GM19240 (cell line): ENCODE data around the gene MKS1.

ENCODE experiments used
- DNase-seq: peaks from one replicate; pipeline ENCODE4 v3.0.0; 2011; ENCODE audit warnings: low spot score; ENCODE audit not compliant: insufficient read length

Gene MKS1

DNA sequence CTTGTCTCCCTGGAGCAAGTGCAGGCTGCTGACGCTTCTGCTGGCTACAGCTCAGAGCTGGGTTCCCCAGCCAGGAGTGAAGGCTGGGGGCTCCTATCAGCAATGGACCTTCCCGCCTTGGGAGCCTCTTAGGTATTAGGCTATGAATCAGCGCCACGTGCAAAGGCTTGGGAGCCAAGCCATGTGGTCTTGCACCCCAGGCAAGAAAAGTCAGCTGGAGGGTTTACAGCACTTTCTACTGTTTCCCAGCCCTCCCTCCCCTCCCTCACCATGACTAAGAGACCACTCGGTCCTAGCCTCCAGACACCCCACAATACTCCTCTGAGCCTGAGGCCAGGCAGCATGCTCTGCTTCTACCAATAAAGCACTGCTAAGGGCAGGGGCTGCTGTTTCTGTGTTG is 14.3 kb downstream of the MKS1 start:
- DNase-seq = no peak

DNA sequence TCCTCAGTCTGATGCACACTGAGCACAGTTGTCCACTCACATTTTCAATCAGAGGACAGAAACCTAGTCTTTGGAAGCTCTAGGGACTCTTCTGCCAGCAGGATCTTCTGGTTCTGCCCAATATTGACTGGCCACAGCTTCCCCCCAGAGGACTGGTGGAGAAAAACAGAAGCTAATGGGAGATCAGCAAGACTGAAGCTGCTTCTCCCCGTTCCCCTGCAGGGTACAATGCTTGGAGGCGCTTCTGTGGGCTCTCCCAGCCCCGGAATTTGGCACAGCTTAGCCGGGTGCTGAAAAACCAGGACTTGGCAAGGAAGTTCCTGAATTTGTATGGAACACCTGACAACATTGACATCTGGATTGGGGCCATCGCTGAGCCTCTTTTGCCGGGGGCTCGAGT is 16.2 kb downstream of the MKS1 start:
- no peak for DNase-seq

DNA sequence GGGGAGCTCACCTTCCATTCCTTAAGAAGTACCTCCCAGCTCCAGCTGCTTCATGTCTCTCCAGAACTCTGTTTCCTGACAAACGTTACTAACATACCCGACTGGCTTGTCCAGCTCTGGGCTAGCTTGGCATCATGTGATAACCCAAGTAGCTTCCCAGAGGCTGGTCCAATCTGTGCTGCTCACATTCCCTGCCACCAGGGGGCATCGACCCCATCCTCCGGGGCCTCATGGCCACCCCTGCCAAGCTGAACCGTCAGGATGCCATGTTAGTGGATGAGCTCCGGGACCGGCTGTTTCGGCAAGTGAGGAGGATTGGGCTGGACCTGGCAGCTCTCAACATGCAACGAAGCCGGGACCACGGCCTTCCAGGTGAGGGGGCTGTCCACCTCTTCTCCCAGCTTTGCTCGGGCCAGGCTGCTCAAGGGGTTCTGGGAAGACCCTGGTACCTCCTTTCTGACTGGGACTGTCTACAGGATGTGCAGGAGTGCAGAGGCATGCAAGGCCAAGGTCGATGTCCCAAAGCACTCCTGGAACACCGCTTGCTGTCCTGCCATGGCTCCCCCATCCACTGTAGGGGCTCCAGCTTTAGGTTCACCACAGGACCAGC is 18.9 kb downstream of the MKS1 start:
- peak; percentile 66 for DNase-seq

DNA sequence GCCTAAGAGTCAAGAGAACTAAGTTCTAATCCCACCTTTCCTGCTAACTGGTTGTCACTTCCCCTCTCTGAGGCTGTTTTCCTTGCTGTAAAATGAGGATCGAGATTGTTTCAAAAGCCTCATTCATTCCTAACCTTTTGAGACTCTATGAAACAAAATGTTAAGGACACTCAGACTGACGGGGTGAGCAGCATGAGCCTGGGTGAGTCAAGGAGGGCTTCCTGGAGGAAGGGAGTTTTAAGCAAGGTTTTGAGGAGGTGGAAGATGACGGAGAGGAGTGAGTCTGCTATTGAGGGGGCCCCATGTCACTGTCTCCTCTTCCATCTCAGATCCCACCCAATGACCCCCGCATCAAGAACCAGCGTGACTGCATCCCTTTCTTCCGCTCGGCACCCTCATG is 22.4 kb downstream of the MKS1 start:
- no peak for DNase-seq

DNA sequence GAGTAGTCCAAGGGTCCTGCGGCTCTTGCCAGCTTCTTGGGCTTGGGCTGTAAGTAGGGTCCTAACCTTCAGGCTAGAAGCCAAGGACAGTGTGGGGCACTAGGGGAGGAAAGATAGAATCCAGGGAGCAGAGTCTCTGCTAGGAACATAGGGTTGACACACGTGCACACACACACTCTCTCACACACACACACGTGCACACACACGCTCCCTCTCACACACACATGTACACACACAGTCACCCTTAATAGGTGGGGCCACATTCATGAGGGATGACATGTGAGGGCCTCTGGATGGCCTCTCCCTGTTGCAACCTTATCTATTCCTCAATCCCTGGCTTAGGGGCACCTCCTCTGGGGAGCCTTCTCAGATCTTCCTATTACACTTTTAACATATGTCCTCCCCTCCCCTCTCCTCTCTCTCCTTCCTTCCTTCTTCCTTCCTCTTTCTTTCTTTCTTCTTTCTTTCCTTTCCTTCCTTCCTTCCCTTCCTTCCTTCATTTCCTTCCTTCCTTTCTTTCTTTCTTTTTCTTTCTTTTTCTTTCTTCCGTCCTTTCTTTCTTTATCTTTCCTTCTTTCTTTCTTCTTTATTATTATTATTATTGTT is 23.4 kb downstream of the MKS1 start:
- DNase-seq = no peak

DNA sequence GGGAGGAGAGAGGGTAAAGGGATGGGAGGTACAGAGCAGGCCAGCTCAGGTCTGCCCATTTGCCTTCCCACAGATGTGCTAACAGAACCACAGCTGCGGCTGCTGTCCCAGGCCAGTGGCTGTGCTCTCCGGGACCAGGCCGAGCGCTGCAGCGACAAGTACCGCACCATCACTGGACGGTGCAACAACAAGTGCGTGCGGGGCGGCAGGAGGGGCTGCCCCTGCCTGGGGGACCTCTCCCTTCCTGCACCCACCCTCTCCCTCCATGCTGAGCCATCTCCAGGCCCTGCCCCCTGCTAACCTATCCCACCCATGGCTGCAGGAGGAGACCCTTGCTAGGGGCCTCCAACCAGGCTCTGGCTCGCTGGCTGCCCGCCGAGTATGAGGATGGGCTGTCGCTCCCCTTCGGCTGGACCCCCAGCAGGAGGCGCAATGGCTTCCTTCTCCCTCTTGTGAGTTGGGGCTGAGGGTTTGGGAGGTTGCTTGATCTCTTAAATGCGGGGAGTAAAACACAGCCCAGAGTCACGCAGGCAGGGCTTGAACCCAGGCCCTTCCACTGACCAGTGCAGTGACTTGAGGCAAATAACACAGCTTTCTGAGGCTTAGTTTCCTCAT is 25.3 kb downstream of the MKS1 start:
- no peak for DNase-seq

DNA sequence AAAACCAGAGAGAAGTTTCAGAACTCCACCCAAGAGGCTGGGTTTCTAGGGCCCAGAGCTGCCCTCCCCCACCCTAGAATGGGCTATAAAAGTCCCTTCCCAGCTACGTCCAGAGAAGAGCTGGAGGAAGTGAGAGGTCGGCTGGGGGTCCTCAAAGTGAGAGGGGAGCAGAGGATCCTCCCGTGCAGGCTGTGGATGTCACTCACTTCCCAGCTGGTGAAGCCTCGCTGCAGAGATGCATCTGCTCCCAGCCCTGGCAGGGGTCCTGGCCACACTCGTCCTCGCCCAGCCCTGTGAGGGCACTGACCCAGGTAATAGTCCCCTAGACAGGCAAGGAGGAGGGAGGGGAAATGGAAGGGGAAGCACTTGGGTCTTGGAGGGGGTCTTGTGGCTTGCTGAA is 26.4 kb downstream of the MKS1 start, which contains the start of gene EPX:
TSS of gene EPX (plus strand) at position 115 of the 400 bp plus-strand sequence. CDS start at position 236, 121 bp downstream.
- no peak for DNase-seq

DNA sequence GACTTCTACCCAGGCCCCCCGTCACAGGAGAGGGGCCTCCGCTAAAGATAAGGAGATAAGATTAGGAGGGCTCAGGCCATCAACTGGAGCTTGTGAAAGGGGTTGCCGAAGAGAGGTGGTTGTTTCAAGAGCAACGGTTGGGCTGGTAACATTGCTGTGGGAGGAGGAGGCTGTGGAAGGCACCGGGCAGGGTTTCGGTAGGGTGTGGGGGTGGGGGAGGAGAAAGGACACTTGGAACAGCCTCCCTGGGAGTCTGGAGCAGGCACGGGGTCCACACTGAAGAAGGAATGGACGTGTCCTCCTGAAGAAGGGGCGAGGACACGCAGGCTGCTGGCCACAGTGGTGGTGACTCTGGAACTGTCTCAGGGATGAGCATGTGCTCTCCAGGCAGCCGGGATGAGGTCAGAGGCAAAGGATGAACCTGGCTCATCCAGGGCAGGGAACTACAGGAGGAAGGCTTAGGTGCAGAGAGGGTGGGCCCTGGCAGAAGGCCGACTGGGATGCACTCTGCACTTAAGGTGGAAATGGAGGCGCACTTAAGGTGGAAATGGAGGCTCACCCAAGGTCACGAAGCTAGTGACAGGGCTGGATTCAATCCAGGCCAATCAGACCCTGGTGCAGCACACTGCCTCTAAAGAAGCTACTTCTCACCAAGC is 27.7 kb downstream of the MKS1 start:
- no peak for DNase-seq

DNA sequence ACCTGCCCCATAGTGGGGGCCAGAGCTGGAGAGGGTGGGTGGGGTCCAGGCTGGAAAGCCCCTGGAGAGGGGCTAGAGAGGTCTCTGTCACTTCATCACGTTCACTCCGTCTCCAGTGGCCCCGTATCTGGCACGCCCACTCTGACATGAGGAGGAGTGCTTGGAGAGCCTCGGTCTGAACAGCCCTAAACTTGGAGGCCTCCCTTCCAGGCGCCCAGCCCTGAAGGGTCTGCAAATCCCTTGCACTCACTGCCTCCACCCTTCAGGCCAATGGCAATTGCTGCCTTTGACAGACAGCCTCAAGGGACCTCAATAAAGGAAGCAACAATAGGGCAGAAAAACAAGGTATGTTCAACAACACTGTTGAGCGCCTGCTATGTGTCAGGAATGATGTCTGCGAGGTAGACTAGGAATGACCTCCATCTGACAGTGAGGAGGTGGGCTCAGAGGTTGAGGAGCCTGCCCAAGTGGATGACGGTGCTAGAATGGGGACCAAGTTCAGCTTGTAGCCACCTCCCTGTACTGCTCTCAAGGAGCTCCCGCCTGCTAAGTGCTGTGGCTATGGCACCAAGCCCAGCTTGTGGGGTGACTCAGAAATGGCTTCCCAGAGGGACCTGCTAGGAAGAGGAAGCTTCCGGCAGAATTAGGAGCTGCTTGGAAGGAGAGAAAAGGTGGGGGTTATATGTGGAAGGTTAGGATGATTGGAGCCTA is 29.5 kb downstream of the MKS1 start:
- no peak for DNase-seq

DNA sequence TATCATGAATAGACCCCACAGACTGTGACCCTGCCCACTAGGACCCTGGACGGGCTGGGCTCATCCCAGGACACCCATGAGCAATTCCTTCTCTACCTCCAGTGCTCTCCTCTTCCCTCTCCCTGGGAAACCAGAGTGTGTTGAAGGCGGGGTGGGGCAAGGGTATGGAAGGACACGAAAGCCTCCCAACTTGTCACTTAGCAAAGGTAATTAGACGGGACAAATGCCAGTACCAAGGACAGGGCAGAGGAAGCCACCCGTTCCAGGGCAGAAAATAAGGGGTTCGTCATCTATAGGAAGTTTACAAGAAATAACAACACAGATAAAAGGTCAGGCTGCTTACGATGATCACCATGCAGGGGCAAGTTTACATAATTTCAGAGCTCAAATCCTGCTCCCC is 31.4 kb downstream of the MKS1 start:
- DNase-seq = no peak

DNA sequence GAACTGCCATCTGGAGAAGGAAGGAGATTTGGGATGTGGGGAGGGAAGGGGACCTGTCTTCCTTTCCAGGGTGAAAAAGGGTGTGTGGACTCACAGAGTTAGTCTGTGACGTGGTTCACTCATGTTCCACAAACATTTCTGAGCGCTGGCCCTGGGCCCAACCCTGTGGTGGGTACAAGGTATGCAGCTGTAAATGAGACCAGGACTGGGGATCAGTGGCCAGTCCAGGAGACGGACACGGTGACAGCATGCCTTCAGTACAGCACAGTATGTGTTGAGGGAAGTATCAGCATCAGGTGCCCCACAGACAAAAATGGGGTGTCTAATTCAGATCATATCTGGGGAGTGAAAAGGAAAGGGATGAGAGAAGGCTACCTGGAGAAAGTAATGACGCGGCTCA is 32.0 kb downstream of the MKS1 start:
- DNase-seq = no peak

DNA sequence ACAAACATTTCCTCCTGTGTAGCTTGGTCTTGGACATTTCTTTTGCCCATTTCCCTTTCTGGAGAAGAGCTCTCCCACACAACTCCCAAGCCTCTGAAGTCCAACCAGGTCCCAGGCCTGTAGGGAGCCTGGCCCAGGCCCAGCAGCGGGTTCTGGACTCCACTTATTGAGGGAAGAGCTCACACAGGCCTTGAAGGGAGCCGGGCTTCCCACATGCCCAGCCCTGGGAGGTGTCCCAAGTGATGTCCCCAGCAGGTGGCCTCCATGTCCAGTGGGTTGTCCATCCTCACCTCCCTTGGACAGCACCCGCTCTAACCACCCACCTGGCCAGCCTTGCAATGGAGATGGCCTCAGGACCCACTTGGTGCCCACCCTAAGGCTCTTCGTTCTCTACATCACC is 32.5 kb downstream of the MKS1 start:
- DNase-seq = no peak

DNA sequence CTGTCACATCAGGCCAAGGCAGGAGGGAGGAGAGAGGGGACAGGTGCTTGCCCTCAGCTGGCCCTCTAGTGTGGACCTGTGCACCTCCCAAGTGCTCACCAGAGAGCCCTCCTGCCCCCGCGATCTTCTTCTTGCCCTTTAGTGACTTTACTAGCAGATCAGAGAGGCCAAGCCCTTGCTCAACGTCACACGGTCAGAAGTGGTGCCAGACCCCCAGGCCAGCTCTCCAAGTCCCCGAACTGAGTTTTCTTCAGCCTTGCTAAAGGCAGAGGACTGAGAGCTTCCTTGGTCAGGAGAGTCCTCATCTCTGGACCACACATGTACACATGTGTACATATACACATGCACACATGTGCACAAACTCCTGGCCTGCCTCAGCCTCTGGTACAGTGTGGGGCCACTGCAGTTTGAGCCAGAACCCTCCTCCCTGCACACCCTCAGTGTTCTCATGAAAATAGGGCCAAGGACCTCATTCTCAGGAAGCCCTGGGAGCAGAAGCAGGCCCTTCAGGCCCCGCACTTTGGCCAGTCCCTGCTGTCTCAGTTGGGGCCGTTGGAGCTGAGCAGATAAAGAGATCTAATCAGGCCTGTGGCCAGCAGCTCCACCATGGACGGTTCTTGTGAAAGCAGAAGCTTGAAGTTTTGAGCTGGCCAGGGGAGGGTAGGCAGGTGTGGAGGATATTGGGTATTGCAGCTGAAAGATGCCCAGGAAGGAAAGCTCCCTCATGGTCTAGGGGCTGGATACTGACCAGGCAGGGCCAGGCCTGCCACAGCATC is 33.9 kb downstream of the MKS1 start:
- DNase-seq = no peak

DNA sequence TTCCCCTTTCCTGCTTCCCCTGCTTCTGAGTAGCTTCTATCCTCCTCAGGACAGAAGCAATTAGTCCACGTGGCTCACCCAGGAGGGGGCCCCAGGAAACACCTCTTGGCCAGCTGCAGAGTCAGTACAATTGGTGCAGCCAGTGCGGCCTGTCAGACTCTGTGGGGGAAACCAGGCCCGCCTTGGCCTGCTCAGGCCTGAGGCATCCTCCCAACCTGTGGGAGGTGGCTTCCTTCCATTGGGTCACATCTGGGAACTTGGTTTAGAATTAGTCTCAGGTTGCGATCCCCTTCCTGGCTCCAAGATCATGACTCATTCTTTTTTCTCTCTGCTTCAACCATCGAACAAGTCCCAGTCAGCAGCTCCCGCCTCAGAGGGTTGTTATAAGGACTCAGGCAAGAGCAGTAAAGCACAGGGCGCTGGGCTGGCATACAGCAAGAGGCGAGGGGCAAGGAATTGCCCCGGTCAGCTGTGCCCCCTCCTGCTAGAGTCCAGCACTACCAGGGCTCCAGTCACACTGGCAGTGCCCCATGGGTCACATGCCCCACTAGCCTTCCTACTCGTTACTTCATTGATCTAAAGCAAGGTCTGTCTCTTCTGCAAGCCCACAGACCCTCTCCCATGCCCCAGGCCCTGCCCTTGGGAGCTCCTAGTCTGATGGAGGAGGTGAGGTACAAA is 34.6 kb downstream of the MKS1 start:
- DNase-seq = no peak

DNA sequence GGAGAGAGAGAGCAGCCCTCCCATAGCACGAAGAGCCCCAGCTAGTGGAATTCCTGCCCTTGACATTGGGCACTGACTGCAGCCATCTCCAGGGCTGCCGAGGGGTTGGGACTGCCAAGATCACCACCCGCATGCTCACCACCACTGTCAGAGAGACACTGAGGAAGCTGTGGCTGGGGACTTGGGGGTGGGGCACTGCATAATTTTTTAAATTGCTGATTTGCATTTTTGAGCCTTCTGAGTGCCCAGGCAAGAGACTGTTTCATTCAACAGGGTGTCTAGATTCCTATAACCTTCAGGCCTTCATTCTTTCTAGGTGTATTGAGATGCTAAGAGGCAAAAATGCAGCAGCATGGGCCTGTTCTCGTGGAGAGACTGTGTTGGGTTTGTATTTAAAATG is 35.5 kb downstream of the MKS1 start:
- no peak for DNase-seq

DNA sequence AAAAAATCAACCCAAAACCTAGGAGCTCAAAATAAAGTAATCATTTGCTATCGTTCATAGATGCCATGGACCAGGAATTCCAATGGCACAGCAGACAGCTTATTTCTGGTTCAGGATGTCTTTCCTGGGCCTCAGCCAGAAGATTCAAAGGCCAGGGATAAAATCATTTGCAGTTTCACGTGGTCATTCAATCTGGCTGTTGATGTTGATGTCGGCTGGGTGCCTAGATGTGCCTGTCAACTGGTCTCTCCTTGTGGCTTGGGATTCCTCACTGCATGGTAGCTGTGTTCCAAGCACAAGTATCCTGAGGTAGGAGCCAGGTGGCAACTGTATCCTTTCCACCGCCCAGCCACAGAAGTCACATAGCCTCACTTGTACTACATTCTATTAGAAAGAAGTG is 37.3 kb downstream of the MKS1 start:
- no peak for DNase-seq

DNA sequence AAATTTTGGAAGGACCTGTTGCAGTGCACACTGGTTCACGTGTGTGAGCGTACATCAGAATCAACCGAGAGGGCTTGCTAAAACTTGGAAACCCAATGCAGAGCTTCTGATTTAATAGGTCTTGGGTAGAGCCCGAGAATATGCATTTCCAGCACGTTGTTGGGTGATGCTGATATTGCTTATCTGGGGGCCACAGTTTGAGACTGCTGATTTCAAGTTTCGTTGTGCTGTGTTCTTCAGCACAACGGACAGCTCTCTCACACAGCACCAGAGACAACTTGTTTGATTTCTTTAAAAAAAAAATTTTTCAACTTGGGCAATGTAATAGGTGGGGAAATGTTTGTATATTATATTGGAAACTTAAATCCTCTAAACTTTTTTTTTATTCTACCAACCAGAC is 42.9 kb downstream of the MKS1 start:
- no peak for DNase-seq

DNA sequence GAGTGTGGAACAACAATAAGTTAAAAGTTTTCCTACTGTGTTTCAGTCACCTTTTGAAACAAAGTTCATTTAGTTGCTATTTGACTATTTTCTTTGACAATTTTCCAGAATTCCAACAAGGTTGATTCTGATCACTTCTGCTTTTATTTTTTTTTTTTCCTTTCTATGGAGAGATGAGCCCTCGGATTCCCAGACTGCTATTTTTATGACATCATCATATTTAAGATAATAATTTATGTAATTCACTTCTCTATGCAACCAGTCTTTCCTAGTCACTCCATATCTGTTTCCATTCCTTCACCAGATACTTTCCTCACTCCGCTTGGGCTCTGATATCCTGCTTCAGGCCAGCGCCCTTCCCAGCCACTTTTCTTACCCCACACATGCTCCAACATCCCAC is 44.2 kb downstream of the MKS1 start:
- no peak for DNase-seq

DNA sequence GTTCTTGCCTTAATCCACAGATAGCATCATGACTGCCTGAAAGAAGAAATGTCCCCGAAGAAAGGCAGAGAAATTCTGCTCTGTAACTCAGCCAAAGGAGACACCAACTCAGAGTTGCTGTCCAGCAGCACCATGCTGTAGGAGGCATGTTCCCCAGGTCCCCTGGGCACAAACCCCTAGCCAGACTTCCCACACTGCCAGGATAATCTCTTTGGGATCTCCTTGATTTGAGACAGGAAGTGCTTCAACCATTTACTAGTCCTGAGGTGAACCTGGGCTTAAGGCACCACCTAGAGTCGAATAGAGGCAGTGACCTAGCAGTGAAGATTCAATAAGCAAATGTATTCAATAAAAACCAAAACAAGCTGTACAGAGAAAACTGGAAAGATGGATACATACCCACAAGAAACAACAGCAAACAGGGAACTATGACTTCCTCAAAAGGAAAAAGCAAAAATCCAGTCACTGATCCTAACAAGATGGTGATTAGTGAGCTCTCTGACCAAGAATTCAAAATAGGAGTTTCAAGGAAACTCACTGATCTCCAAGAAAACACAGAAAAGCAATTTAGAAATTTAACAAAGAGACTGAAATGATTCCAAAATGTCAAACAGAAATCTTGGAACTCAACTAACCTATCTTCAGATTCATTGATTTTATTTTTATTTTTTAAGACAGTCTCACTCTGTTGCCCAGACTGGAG is 46.5 kb downstream of the MKS1 start:
- DNase-seq = no peak

DNA sequence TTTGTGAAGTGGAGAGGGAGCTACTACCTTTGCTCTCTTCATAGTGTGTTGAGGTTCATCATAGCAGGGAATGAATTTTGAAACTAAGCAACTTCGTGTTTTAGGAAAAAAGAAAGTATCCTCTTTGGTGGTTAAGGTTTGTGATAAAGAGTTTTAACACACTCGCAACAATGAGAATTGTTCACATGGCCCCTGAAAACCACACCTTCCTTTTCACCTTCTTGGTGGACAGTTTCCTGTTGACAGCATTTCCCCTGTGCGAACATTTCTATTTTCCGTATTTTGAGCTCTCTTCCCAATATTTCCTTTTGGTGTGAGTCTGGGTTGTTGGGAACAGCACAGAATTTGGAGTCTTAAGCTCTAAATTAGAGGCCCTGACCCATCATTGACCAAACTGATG is 48.4 kb downstream of the MKS1 start:
- DNase-seq = no peak
